GM21515 (cell line): ENCODE measurements around the gene TM7SF3.

ENCODE experiments used
- ATAC-seq: cut with Tn5 transposase; IDR thresholded peaks from one replicate; pipeline ENCODE4 v1.9.1; 2021; ENCODE audit not compliant: unreplicated experiment

Gene TM7SF3

GRCh38 chr12:26935636-26936378 is 78.4 kb downstream of the TM7SF3 start:
- no peak for ATAC-seq

DNA sequence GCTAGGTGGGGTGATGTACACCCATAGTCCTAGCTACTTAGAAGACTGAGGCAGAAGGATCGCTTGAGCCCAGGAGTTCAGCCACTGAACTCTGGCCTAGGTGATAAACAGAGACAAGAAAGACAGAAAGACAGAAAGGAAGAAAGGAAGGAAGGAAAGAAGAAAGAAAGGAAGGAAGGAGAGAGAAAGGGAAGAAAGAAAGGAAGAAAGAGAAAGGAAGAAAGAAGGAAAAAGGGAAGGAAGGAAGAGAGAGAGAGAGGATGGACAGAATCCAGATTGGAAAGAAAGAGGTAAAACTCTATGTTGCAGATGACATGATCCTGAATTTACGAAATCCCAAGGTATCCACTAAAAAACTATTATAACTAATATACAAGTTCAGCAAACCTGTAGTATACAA is 84.6 kb downstream of the TM7SF3 start:
- ATAC-seq: no peak

DNA sequence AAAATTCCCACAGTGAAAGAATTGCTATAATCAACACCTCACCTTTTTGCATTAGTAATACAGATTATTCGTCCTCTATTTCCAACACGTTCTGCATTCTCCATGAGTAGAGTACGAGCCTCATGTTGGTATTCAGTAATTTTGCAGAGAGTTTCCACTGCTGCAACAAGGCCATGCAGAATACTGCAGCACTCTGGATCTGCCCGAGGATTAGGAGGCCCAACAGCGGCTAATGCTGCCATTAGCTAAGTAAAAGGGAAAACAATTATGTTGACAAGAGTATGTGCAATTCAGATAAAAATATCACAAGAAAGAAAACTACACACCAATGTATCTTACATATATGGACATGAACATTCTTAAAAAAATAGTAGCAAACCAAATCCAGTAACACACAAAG is 85.5 kb downstream of the TM7SF3 start:
- ATAC-seq: no peak
